Inferior parietal cortex (tissue), 1 donor: ENCODE results near the gene SMIM14.
"Not testable (repeated sequence)": the region's sequence is repeated elsewhere in the genome, so short reads cannot be mapped to it uniquely, and the experiment has no call there.

Experiments
- DNase-seq: peaks from one replicate; pipeline ENCODE4 v3.0.0-alpha.2; 2016; ENCODE audit errors: extremely low spot score

SMIM14 gene

GRCh38 chr4:39502664-39503035 is 136.0 kb downstream of the SMIM14 start:
- DNase-seq: not testable (repeated sequence)

GRCh38 chr4:39502019-39502663 is 136.5 kb downstream of the SMIM14 start:
- no peak for DNase-seq

- no peak for DNase-seq
These were observed 140.0 kb downstream of the SMIM14 start for GRCh38 chr4:39498727-39499020.

- no peak for DNase-seq
These were observed 140.5 kb downstream of the SMIM14 start for GRCh38 chr4:39497909-39498726.
